ENCODE measurements around the gene CNNM1. TPM values are rescaled to one million over a fixed set of nuclear protein-coding genes. Genes with fewer than 3 reads are reported as not detected.

CNNM1 gene
- total RNA-seq = 0.16 and 0.63 TPM in 2 replicates

DNA sequence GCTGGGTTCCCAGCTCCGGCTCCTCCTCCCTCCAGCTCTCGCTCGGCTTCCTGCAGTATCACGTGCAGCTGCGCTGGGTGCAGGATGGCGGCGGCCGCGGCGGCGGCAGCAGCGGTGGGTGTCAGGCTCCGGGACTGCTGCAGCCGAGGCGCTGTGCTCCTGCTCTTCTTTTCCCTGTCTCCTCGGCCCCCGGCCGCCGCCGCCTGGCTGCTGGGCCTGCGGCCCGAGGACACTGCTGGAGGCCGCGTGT, at the start of gene CNNM1:
Gene CNNM1 (plus strand): TSS at position 53 of the 250 bp plus-strand sequence. CDS start 32 bp downstream, at position 85.

DNA sequence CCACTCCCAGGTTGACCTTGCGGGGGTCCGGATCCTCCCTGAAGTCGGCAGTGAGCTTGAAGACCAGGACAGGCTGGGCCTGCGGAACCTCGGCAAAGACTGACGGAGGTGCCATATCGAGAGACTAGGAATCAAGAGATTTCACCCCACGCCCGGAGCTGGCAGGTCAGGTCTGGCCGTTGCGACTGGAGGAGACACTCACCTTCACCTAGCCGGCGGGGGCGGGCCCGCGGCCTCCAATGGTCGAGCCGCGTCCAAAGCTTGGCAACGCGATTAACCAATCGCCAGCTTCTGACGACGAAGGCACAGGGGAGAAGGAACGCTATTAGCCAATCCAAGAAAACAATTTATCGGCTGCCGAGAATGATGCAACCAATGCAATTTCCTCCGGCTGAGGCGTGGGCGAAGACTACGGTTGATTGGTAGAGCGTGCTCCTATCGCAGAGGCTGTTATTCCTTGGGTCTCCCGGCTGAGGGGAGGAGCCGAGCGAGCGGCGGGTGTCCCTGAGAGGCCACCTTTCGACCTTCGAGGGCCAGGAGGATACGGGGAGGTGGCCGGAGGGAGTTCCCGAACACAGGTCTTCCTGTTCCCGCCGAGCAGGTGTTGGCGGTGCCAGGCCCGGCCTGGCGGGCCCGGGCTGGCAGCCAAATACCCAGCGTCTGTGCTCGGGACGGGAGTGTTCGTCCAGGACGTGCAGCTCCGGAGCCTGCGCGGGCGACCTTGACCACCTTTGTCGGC, 101.5 kb downstream of the CNNM1 start, which contains the start of gene GOT1:
Gene GOT1 (minus strand): TSS at position 174 of the 739 bp plus-strand sequence. CDS start 59 bp downstream, at position 115.

Other genes starting within 250 kb of the CNNM1 start
- not detected in 2 replicates for gene HPSE2, start 93.5 kb upstream of the CNNM1 start, total RNA-seq
- gene GOT1, start 101.3 kb downstream of the CNNM1 start, total RNA-seq = 25.1 and 40.1 TPM in 2 replicates
- not detected in 2 replicates for gene NKX2-3, start 203.6 kb downstream of the CNNM1 start, total RNA-seq

Measured in mesangial cell (primary cell).